ENCODE measurements around the gene JAM3.
A peak's percentile ranks its signal among the peaks of the same experiment; 100 is the strongest.
"Not testable (repeated sequence)": the region's sequence is repeated elsewhere in the genome, so short reads cannot be mapped to it uniquely, and the experiment has no call there.

Gene JAM3

GRCh38 chr11:134082990-134083389 is 14.1 kb downstream of the JAM3 start:
- H3K4me3 ChIP-seq (ENCODE audit: low read depth, low read length), result no peak overlapping the region
- TF ChIP-seq CTCF (IDR thresholded peaks at IDR 0.05; ENCODE audit: insufficient read depth, low read depth, low read length, missing control alignments), result no peak
- DNase-seq (ENCODE audit: low read depth), result no peak

GRCh38 chr11:134086376-134086775 is 17.5 kb downstream of the JAM3 start:
- no peak overlapping the region for H3K4me3 ChIP-seq (ENCODE audit: low read depth, low read length)
- DNase-seq (ENCODE audit: low read depth), result no peak
- TF ChIP-seq CTCF (IDR thresholded peaks at IDR 0.05; ENCODE audit: insufficient read depth, low read depth, low read length, missing control alignments), result no peak

- not testable (repeated sequence) for H3K4me3 ChIP-seq (ENCODE audit: low read depth, low read length); DNase-seq (ENCODE audit: low read depth)
Observed at GRCh38 chr11:134092006-134092405, 23.1 kb downstream of the JAM3 start.

GRCh38 chr11:134097166-134097565 is 28.3 kb downstream of the JAM3 start:
- no peak for TF ChIP-seq CTCF (IDR thresholded peaks at IDR 0.05; ENCODE audit: insufficient read depth, low read depth, low read length, missing control alignments)
- no peak overlapping the region for H3K4me3 ChIP-seq (ENCODE audit: low read depth, low read length)
- no peak for DNase-seq (ENCODE audit: low read depth)

GRCh38 chr11:134098566-134099184 is 29.8 kb downstream of the JAM3 start:
- TF ChIP-seq CTCF (IDR thresholded peaks at IDR 0.05; ENCODE audit: insufficient read depth, low read depth, low read length, missing control alignments), result peak; percentile 29
- peak; percentile 34 for DNase-seq (ENCODE audit: low read depth)
- H3K4me3 ChIP-seq (ENCODE audit: low read depth, low read length), result no peak overlapping the region

- no peak for TF ChIP-seq CTCF (IDR thresholded peaks at IDR 0.05; ENCODE audit: insufficient read depth, low read depth, low read length, missing control alignments)
- no peak overlapping the region for H3K4me3 ChIP-seq (ENCODE audit: low read depth, low read length)
- no peak for DNase-seq (ENCODE audit: low read depth)
Observed at GRCh38 chr11:134100171-134100570, 31.3 kb downstream of the JAM3 start.

- no peak for DNase-seq (ENCODE audit: low read depth)
- TF ChIP-seq CTCF (IDR thresholded peaks at IDR 0.05; ENCODE audit: insufficient read depth, low read depth, low read length, missing control alignments), result no peak
- no peak overlapping the region for H3K4me3 ChIP-seq (ENCODE audit: low read depth, low read length)
Observed at GRCh38 chr11:134101282-134101681, 32.4 kb downstream of the JAM3 start.
